Stimulated activated CD8-positive, alpha-beta memory T cell treated with anti-CD3 and anti-CD28 coated beads, Interleukin-12 subunit alpha, Interleukin-12 subunit beta, amount 100 ng/mL, for 4 hours (primary cell): ENCODE results near the gene FAM131C.
"Not testable (repeated sequence)": the region's sequence is repeated elsewhere in the genome, so short reads cannot be mapped to it uniquely, and the experiment has no call there.

Experiments used
- DNase-seq: peaks from one replicate; pipeline ENCODE4 v3.0.0-alpha.2; 2020; ENCODE audit warnings: low read depth

FAM131C gene

DNA sequence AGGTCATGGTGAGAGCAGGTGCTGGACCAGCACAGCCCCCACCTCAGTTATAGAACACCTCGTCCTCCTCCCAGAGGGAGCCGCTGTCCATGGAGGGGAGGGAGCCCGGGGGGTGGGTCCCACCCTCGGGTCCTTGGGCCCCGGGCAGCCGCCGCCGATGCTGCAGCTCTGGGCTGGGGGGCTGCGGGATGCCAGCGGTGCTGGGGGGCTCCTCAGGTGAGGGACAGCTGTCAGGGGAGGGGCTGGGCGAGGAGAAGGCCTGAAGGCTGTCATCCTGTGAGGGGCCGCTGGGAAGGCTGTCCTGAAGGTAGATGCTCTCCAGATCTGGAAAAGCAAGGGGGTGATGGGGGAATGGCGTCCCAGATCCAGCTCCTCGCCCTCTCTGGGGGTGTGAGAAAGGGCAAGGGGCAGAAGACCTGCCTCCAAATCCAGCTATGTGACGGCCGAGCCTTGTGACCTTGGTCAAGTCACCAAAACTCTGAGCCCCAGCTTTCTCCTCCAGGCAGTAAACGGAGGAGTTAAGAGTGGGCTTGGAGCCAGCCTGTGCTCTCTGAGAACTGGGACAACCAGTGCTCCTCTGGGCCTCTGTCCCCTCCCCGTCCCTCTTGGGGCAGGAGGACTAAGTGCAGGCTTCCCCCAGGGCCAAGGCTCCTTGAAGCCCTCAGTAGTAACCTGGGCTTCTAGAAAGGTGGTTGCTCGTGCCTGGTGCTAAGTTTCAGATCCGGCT lies 14.9 kb downstream of the FAM131C start:
- not testable (repeated sequence) for DNase-seq

DNA sequence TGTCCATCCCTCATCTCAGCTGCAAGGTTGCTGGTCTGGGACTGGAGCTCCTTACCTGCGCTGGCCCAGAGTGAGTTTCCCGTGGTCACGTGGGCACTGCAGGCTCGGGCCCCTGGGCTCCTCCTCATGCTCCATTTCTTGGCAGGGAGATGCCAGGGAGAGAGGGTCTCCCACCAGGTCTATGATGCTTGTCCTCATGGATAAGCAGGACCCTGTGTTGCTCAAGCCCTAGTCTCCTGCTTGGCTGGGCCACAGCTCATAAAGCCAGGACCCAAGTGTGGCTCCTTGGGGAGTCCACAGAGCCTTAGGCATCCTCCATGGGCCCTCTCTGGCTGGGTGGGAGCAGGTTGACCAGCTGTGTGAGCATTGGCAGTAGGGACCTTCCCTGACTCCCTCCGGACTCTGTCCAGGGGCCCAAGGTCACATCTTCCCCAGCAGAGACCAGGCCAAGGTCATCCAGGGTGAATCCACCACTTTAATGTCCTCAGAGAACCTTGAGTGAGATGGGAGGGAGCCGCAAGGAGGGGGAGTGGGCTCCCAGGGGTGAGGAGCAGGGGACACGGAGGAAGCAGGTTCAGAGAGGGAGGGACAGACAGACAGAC lies 16.0 kb downstream of the FAM131C start:
- not testable (repeated sequence) for DNase-seq

DNA sequence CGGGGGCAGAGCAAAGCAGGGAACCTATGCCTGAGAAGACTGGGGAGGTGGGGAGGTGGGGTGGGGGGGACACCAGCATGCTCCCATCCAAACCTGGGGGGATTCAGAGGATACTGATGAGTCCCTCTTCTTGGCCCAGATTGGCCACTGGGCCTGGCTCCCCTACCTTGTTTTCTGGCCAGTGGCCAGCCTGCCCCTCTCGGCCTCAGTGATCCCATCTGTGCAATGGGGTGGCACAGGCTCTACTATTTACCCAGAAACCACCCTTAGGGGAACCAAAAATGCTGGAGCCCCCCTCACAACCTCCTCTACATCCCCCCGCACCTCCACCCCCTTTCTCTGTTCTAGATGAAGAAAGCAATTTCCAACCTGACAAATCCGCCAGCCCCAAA lies 16.9 kb downstream of the FAM131C start:
- DNase-seq = not testable (repeated sequence)

DNA sequence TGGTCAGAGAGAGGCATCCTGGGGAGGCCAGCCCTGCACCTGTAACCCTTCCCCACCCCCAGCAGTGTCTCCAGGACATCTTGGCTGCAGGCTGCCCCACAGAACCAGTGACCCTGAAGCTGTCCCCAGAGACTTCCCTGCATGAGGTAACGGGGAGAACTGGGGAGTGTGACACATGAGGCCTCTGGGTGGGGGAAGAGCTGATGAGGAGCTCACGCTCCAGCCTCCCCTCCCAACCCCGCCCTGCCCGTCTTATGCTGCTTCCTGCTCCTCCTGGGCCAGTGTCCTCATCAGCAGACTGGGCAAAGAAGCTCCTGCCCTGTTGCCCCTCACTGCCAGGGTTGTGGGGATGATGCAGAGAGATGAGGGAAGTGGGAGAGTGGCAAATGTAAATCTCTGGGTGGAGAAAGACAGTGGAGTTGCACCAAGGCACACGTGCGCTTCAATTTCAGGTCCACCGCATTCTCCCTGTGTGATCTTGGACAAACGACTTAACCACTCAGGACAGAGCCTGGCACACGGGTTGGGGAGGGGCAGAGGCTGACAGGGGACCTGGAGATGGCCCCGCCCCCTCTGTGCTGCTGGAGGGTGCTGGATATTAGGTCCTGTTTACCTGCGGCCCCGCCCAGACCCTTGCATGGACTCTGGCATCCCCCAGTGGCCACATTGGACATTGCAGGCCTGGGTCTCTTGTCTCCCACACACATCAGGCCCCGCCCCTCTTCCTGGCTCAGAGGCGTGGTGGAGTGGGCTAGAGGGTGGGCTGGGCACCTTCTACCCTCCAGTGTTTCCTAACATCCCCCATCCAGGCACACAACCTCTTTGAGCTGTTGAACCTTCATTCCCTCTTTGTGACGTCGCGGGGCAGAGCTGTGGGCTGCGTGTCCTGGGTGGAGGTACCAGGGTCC lies 17.6 kb downstream of the FAM131C start:
- peak; percentile 63 for DNase-seq

DNA sequence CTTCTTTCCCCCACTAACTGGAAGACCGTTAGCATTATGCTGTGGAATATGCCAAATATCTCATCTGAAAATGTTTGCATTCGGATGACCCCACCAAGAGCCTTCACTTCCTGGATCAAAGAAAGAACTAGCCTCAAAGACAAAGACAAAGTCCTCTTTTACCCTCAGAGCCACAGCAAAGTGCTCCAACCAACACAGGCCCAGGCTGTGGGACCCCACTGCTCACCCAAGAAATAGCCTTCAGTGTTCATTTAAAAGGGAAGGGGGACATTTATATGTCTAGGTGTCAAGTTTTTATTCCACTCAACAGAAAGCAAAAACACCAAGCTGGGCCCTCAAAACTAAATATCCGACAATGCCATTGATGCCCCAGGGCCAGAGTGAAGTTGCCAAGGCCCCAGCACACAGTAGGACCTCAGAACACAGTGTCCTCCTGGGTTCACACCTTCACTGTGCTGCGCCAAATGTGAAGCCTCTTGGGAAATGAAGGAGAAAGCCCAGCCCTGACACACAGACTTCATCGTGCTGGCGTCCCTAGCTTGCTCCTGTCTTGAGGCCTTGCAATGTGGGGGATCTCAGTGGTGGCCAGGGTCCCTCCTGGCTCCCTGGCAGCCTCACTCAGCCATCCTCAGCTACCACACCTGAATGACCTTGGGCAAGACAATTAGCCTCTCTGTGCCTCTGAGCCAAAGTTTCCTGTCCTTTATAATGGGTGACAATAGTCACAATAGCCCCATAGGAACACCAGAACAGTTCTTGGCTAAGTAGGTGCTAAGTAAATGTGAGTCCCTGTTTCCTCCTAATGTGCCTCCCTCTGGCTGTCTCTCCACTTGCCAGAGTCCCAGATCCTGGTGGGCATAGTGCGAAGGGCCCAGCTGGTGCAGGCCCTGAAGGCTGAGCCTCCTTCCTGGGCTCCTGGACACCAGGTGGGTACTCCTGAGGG lies 18.6 kb downstream of the FAM131C start:
- DNase-seq = no peak

DNA sequence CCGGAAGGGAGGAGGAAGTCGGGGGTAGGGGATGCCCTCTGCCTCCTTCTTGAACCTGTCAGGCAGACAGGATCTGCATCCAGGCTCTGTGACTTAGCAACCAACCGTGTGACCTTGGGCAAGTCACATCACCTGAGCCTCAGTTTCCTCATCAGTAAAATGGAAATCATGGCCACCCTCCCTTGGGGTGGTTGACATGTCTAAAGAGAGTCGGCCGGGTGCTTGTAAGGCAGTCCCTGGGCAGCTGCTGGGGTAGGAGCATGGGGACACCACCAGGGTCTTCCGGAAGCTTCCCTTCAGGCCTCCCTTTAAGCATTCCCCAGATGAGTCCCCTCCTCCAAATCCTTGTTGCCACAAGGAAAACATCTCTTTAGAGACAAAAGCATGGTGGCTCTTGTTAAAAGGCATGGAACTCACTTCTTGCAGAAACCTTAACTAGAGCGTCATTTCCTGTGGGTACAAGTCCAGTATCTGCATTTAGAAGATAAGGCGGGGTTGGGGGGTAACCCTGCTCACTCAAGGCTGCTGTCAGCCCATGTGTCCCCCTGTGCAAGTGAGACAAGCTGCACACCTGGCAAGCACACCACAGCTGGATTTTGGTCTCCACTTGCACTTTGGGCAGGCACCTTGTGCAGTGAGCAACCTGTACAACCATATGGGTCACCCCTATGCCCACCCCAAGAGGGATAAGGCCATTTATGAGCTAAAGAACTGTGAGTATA lies 19.5 kb downstream of the FAM131C start:
- DNase-seq = no peak

DNA sequence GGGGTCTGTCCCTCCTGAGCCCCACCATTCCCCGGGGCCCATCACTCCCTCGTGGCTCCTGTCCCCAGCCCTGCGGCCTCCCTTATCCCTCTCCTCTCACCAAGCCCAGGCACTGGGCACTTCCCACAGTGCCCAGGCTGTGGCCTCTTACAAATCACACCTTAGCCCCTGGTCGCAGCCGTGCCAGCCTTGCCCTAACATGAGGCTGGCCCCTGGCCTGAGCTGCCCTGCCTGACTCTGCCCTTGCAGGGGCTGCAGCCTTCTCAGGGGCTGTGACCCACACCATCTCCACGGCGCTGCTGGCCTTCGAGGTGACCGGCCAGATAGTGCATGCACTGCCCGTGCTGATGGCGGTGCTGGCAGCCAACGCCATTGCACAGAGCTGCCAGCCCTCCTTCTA lies 21.5 kb downstream of the FAM131C start:
- not testable (repeated sequence) for DNase-seq

DNA sequence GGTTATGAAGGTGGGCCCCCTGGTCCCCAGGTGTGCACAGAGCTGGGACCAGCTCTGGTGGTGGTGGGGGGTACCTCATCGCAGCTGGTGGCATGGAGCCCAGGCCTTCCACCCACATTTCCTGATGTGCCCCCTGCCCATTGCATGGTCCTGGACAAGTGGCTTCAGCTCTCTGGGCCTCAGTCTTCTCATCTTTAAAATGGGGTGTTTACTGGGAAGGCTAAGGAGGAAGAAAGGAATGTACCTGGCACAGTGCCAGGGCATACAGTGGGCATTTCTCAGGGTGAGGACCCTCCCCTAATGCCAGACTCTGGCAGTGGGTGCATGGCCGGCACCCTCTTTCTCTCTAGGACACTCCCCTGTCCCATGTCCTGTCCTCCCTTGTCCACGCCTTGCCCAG lies 22.4 kb downstream of the FAM131C start:
- no peak for DNase-seq

DNA sequence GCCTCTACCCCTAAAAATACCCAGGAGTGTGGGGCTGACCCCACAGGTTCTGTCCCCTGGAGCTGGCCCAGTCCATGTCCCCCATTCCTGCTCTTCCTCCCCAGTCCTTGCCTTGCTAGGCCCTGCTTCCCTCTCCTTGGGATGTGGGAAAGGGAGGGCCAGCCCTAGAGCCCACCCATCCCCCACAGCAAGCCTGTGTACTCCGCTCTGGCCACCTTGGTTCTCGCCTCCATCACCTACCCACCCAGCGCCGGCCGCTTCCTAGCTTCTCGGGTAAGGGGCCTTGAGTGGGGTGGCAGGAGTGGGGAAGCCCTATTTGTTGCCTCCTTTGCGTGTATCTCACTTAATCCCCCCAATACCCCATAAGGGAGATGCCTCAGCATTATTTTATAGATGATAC lies 23.1 kb downstream of the FAM131C start:
- DNase-seq = no peak

DNA sequence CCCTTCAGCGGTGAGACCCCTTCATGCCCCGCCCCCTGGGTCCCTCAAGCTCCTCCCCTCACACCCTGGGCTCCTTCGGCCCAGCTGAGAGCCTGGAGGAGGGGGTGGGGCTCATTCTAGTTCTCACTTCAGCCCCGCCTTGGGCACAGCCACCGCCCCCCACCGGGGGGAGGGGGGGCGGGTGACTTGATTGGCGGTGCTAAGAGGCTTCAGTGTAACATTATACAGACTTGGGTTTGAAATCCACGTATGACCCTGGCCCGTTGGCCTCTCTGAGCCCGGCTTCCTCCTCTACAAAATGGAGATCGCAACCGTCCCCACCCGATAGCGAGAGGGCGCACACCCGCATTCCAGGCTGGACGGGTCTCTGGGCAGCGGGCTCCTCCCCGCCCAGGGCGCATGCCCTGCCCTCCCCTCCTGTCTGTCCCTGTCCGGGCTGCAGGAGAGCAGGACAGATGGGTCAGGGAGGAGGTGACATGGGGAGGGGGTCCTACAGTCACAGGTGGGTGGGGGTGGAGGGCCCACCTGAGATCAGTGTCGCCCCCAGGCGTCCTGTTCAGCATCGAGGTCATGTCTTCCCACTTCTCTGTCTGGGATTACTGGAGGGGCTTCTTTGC lies 24.8 kb downstream of the FAM131C start:
- DNase-seq = peak; percentile 26

DNA sequence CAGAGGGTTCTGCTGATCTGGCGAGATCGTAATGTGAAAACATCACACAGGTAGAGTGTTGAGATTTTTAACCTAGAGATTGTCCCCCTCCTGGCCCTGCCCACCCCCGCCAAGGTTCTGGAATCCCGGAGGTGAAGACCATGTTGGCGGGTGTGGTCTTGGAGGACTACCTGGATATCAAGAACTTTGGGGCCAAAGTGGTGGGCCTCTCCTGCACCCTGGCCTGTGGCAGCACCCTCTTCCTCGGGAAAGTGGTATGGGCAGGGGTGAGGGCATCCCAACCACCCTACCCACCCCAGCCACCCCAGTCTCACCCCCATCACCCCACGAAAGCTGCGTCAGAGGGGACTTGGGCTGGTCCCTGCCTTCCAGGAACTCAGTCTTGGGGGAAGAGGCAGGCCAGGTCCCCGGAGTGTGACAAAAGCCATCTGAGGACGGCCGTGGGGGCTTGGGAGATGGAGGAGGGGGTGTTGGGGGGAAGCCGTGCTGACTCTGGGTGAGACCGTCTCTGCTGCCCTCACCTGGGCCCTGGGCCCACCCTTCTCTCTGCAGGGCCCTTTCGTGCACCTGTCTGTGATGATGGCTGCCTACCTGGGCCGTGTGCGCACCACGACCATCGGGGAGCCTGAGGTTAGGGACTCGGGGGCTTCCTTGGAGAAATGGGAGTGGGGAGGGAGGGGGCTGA lies 25.5 kb downstream of the FAM131C start:
- DNase-seq = no peak

DNA sequence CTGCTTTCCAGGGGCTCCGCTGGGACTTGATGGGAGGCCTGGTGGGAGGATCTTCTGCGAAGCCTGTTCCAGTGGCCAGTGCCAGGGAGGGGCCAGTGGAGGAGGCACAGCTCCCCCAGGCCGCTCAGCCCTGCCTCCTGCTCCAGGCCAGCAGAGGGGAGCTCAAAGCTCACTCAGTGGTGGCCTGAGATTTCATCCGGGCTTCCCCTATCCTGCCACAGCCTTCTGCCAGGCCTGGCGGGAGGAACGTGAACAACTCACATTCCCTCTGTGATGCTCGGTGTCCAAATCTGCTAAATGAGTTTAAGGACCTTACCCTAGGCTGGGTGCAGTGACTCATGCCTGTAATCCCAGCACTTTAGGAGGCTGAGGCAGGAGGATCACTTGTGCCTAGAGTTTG lies 26.6 kb downstream of the FAM131C start:
- DNase-seq = no peak

DNA sequence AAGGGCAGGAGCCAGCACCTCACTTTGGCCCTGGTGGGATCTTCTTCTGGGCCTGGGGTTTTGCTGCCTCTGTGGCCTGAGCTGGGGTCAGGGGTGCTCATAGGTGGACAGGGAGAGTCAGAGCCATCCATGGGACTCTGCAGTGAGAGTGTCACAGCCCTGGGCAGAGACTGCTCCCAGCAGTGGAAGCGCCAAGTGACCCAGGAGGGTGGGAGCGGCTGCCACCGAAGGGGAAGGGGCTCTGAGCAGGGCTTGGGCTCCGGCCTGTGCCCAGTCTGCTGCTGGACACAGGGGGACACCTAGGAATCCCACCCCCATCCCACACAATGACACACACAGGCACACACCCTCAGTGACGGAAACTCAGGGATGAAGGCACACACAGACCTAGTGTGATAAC lies 29.5 kb downstream of the FAM131C start:
- DNase-seq = no peak

DNA sequence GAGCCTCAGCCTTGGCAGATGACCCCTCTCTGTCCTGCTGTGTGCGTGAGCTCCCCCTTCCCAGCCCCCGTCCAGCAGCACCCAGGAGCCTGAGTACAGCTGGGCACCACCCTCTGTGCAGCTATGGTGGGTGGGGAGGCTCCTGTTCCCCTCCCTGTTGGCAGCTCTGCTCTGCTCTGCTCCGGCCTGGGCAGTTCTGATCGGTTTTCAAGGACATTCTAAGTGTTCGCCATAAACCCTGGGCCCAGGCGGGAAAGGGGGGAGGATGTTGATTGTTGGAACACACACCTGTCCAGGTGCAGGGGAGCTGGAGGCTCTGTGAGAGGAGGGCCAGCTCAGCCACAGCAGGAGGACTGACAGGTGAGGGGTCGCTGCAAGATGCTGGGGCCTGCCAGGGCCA lies 29.9 kb downstream of the FAM131C start, which contains the start of gene CLCNKB:
Gene CLCNKB (plus strand): TSS at position 262 of the 400 bp plus-strand sequence. CDS start 711 bp downstream, outside the sequence.
- DNase-seq = no peak

DNA sequence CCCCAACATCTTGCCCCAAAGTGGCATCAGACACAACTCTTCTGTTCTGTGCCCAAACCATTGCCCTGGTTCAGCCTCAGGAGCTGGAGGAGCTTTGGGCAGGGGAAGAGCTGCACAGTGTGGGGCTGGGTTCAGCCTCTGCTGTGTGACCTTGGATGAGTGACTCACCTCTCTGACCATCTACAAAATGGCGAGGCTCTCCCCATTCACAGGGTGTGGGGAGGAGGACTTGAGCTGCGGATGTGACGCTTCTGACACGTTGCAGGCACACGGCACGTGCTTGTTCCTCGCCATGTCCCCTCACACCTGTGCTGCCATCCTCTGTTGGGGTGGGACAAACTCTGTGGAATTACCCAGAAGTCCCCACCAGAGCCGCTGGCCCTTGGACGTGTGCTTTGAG lies 30.8 kb downstream of the FAM131C start:
- DNase-seq = not testable (repeated sequence)

DNA sequence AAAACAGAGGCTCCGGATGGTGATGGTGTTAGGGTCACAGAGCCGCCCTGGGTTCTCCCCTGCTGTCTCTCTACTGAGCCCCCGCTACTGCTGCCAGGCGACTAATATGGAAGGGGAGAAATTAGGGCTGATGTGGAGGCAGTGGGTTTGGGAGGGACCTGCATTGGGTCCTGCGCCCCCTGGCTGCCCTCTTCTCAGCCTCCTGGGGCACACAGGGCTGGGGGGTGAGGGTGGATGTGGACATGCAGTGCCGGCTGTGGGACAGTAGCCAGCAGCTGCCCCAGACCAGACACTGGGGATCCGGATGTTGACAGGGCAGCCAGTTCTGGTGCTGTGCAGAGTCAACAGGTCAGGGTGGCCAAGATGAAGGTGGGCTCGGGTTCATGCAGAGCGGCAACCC lies 31.4 kb downstream of the FAM131C start:
- DNase-seq = no peak

DNA sequence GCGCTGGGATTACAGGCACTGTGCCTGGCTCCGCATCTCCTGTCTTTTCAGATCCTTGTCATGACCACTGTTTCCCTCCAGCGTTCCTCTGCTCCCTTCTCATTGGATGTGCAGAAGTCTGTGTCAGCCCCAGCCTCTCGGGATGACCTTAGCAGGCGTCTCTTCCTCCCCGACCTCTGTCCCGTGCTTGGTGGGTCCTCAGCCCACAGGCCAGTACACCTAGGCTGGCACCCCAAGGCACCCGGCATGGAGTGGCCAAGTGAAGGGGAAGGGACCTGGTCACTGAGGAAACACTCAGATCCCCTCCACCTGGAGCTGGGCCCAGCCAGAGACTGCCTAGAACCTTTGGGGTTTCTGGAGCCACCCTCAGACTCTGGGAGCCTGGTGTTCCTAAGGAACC lies 32.3 kb downstream of the FAM131C start:
- no peak for DNase-seq

DNA sequence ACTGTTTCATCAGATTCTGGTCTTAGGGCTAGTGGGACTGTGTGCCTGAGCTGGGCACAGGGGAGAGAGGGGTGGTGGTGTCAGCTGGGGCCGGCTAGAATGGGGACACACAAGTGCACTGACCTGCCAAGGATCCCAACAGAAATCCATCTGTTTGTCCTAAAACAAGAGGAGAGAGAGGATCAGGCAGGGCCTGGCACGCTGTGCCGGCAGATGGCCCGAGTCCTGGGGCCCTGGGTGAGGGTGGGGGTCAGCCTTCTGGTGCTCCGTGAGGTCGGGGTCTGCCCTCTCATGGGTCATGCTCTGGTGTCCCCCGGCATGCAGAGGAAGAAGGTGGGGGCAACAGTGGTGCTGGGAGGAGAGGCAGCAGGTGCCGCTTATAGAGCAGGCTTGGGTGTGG lies 33.6 kb downstream of the FAM131C start:
- DNase-seq = not testable (repeated sequence)

DNA sequence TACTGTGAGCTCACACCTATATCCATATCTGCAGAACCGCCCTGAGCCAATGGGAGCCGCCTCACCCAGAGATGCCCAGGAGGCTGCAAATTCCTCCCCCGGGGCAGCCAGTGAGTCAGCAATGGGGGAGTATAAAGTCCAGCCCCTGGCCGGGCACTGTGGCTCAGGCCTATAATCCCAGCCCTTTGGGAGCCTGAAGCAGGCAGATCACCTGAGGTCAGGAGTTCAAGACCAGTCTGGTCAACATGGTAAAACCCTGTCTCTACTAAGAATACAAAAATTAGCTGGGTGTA lies 34.9 kb downstream of the FAM131C start:
- no peak for DNase-seq

DNA sequence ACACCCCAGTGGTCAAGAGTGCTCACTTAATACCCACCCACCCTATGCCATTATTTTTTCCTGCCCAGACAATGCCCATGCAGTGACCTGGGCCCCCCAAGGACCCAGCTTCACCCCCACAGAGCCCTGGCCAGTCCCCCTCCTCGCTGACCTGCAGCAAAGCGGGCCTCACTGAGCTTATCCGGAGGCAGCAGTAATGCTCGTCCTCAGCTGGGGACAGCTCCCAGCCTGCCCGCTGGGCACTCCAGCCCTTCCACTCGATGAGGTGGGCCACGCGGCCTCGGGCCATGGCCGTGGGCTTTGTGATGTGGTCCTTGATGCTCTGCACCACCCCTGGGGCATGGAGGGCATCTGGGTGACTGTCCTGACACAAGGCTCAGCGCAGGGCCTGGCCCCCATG lies 37.0 kb downstream of the FAM131C start:
- DNase-seq = not testable (repeated sequence)
